HCT116 (cell line): ENCODE results near the gene PCBP3. TPM values are rescaled to one million over a fixed set of nuclear protein-coding genes. Genes with fewer than 3 reads are reported as not detected.

ENCODE experiments used
- ATAC-seq: fragments of 200-7000 bp; cut with Tn5 transposase; 2 replicates; pipeline ENCODE4 v1.9.1; 2020; ENCODE audit warnings: mild to moderate bottlenecking, moderate library complexity
- BruUV-seq: library from RNA; stranded (reverse); fragments of 400-500 nt; replicated peaks from 2 replicates; lab custom pipeline; 2021; lab: Mats Ljungman, UMichigan
- CTCF ChIA-PET: fragments of 300-600 bp; sonication (Branson Sonifier 250); formaldehyde crosslinking; loops from one replicate; lab custom pipeline; 2021; ENCODE audit warnings: antibody characterized with exemption; lab: Charles Lee
- POLR2A ChIA-PET: fragments of 300-600, 350-600 bp; sonication (Branson Sonifier 250); formaldehyde crosslinking; loops from one replicate; lab custom pipeline; 2021; ENCODE audit warnings: antibody characterized with exemption; lab: Charles Lee
- RAD21 ChIA-PET, 2 experiments: fragments of 300-600 bp; sonication (Branson Sonifier 250); formaldehyde crosslinking; loops; one replicate each; lab custom pipeline; 2023; ENCODE audit warnings: low total read pairs in 2 of 2; ENCODE audit not compliant: uncharacterized antibody in 2 of 2, unreplicated experiment in 2 of 2, low non-redundant PET in 1 of 2; lab: Charles Lee
- DNase-seq: peaks from one replicate; pipeline ENCODE4 v3.0.0-alpha.2; 2010; ENCODE audit warnings: low read depth, low spot score
- H2AFZ ChIP-seq: fragments of 200-600 bp; shearing (Covaris generic), sonication (generic); 2 replicates; pipeline ENCODE4 v1.6.1; 2017; ENCODE audit warnings: low read depth, mixed run types, mixed read lengths, antibody characterized with exemption, low read length; ENCODE audit not compliant: poor library complexity, severe bottlenecking
- H3K27ac ChIP-seq: 2 replicates; pipeline ENCODE4 v1.5.1; 2012; ENCODE audit warnings: low read depth, low read length
- H3K27me3 ChIP-seq: fragments of 200-600 bp; sonication (generic); 2 replicates; pipeline ENCODE4 v1.6.1; 2016; ENCODE audit warnings: mixed run types, low read length, mixed read lengths; ENCODE audit not compliant: insufficient read depth
- H3K36me3 ChIP-seq, 2 experiments: fragments of 200-500 bp in 1 of 2; fragments of 200-600 bp in 1 of 2; sonication (Bioruptor generic) in 1 of 2; sonication (generic) in 1 of 2; 2 replicates each; pipeline versions ENCODE4 v1.5.1 to v1.6.1; 2014 to 2016; ENCODE audit warnings: low read length in 2 of 2, inconsistent platforms in 1 of 2, mixed read lengths in 1 of 2, mixed run types in 1 of 2; ENCODE audit not compliant: insufficient read depth in 2 of 2, control insufficient read depth in 1 of 2
- H3K4me1 ChIP-seq, 2 experiments: fragments of 200-600 bp in 1 of 2; sonication (generic) in 1 of 2; 2 replicates each; pipeline versions ENCODE4 v1.5.1 to v1.6.1; 2012 to 2017; ENCODE audit warnings: low read length in 2 of 2, inconsistent platforms in 1 of 2, mild to moderate bottlenecking in 1 of 2, mixed read lengths in 1 of 2, mixed run types in 1 of 2, moderate library complexity in 1 of 2; ENCODE audit not compliant: insufficient read depth in 2 of 2, control insufficient read depth in 1 of 2
- H3K4me2 ChIP-seq: fragments of 200-600 bp; sonication (generic); 2 replicates; pipeline ENCODE4 v1.6.1; 2017; ENCODE audit warnings: mixed run types, low read length, mixed read lengths
- H3K4me3 ChIP-seq, 2 experiments: fragments of 200-600 bp in 1 of 2; sonication (generic) in 1 of 2; replicated peaks in 1 of 2; 2 replicates each; pipeline ENCODE4 v1.5.1; 2011 to 2016; ENCODE audit warnings: low read length in 2 of 2, control low read depth in 1 of 2, low read depth in 1 of 2, mild to moderate bottlenecking in 1 of 2, mixed read lengths in 1 of 2, mixed run types in 1 of 2
- H3K79me2 ChIP-seq: fragments of 200-600 bp; sonication (generic); 2 replicates; pipeline ENCODE4 v1.6.1; 2017; ENCODE audit warnings: mild to moderate bottlenecking, mixed run types, low read length, moderate library complexity, mixed read lengths; ENCODE audit not compliant: insufficient read depth
- H3K9ac ChIP-seq: fragments of 200-600 bp; sonication (generic); 2 replicates; pipeline ENCODE4 v1.6.1; 2016; ENCODE audit warnings: low read length, mixed read lengths
- H3K9me2 ChIP-seq: fragments of 200-600 bp; sonication (generic), shearing (Covaris generic); 2 replicates; pipeline ENCODE4 v1.6.1; 2017; ENCODE audit warnings: mixed run types, mild to moderate bottlenecking, moderate library complexity; ENCODE audit not compliant: insufficient read depth
- H3K9me3 ChIP-seq, 2 experiments: fragments of 200-500 bp in 1 of 2; fragments of 200-600 bp in 1 of 2; sonication (Bioruptor generic) in 1 of 2; sonication (generic) in 1 of 2; 2 replicates each; pipeline ENCODE4 v1.6.1; 2014 to 2017; ENCODE audit warnings: low read length in 2 of 2, mixed read lengths in 2 of 2, inconsistent platforms in 1 of 2, low read depth in 1 of 2, mild to moderate bottlenecking in 1 of 2, mixed run types in 1 of 2, moderate library complexity in 1 of 2; ENCODE audit not compliant: control insufficient read depth in 1 of 2, insufficient read depth in 1 of 2
- H4K20me1 ChIP-seq: fragments of 200-600 bp; sonication (generic), shearing (Covaris generic); 2 replicates; pipeline ENCODE4 v1.6.1; 2017; ENCODE audit warnings: mixed run types, mild to moderate bottlenecking, moderate library complexity; ENCODE audit not compliant: insufficient read depth
- CEBPB ChIP-seq: IDR thresholded peaks from 2 replicates; pipeline ENCODE4 v1.6.1; 2012; ENCODE audit warnings: low read depth
- EGR1 ChIP-seq: IDR thresholded peaks from 2 replicates; pipeline ENCODE4 v1.6.1; 2012; ENCODE audit warnings: low read depth
- ELF1 ChIP-seq: IDR thresholded peaks from 2 replicates; pipeline ENCODE4 v1.6.1; 2012; ENCODE audit warnings: low read depth, borderline replicate concordance
- EZH2 ChIP-seq: fragments of 200-600 bp; sonication (generic); IDR thresholded peaks from 2 replicates; pipeline ENCODE4 v1.6.1; 2017; ENCODE audit warnings: antibody characterized with exemption, mixed run types
- JUND ChIP-seq: IDR thresholded peaks from 2 replicates; pipeline ENCODE4 v1.6.1; 2012
- POLR2AphosphoS5 ChIP-seq: IDR thresholded peaks from 2 replicates; pipeline ENCODE4 v1.6.1; 2011; ENCODE audit warnings: mild to moderate bottlenecking, low read depth, low read length, moderate library complexity
- RAD21 ChIP-seq: IDR thresholded peaks from 2 replicates; pipeline ENCODE4 v1.6.1; 2012; ENCODE audit warnings: low read depth, mild to moderate bottlenecking
- SP1 ChIP-seq: IDR thresholded peaks from 2 replicates; pipeline ENCODE4 v1.6.1; 2012; ENCODE audit warnings: low read depth
- SRF ChIP-seq: IDR thresholded peaks from 2 replicates; pipeline ENCODE4 v1.6.1; 2012; ENCODE audit warnings: low read depth
- ZFX ChIP-seq: fragments of 450-650 bp; IDR thresholded peaks from 2 replicates; pipeline ENCODE4 v1.6.1; 2017
- intact Hi-C: fragments of 100-400 bp; cut with micrococcal nuclease; formaldehyde crosslinking; loops from 2 replicates; pipeline ENCODE4 v1.10.0; 2022
- total RNA-seq: library from RNA; stranded (reverse); gene quantifications from one replicate; pipeline ENCODE4 v1.2.1, GENCODE V29; 2021; ENCODE audit not compliant: unreplicated experiment
- TF ChIP-seq, protein P1 (sequence below), 3 experiments: fragments of 200-600 bp in 1 of 3; sonication (generic) in 1 of 3; IDR thresholded peaks in 2 of 3; conservative IDR thresholded peaks in 1 of 3; 2 replicates each; pipeline ENCODE4 v1.5.1; 2012 to 2017; ENCODE audit warnings: low read depth in 2 of 3, low read length in 2 of 3, antibody characterized with exemption in 1 of 3, borderline replicate concordance in 1 of 3, control low read depth in 1 of 3, mild to moderate bottlenecking in 1 of 3, mixed read lengths in 1 of 3, mixed run types in 1 of 3, moderate library complexity in 1 of 3; ENCODE audit not compliant: insufficient read depth in 1 of 3

Gene PCBP3
- total RNA-seq, 1 experiment from 2014 or later: 3.1 TPM

DNA sequence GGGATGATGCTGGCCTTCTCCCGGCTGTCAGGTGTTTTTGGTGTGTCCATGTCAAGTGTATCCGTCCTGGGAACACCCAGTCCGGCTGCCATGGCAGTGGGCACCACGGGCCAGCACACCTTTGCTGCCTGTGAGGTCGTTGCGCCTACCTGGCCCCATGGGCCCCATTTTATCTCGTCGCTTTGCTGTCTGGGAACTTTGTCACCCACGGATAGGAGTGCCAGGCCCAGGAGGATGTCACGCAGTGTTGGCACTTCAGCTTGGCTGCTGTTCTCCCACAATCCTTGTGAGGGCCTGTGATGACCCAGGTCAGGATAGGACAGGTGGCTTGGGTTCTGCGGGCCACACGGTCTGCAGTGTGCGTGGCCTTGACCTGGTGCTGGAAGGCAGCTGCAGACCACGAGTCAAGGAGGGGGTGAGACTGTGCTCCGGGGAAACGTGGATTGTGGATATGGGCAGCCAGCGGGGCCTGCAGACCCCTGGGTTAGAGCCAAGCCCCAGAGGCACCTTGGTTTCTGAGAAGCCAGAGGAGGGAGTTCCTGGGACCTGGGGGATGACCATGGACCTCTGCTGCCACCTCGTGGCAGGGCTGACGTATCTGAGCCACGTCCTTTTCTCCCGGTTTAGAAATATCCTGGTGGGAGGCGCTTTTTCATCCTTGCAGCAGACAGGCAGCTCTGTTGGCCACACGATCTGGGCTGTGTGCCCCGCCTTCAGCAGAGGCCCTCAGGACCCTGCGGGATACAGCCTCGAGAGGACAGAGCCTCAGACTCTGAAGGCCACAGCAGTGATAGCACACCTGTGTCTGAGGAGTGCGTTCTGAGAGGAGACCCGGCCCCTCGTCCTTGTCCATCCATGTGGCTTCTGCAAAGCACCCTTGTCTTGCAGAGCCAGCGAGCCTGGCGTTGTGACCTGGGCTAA, 176.9 kb downstream of the PCBP3 start:
- Histone ChIP-seq H3K36me3 (no peaks in the 10 kb centered on the region), H3K9ac (no peak overlapping the region), H3K4me3 (no peak overlapping the region), H4K20me1 (no peaks in the 10 kb centered on the region), H3K9me3 (no peaks in the 10 kb centered on the region), H3K79me2 (no peaks in the 10 kb centered on the region), H3K27me3 (no peaks in the 10 kb centered on the region; the same call in 1 of the 2 replicates), H3K4me2 (0 out of 2 replicates have a peak overlapping the region, but pooled peaks have one; percentile 34), H3K4me1 (peaks cover 6 to 18% of the 10 kb centered on the region in 2 experiments; a peak in 3 of 4 replicates), H3K27ac (no peak overlapping the region; the same call in 1 of the 2 replicates)
- no TSS peak for BruUV-seq
- intact Hi-C loops: loop anchor here (1.0 to 10.0 kb wide), 3 partner anchors 264 to 680 kb away; no protein-coding TSS in a partner anchor
- DNase-seq (peak; percentile 75), ATAC-seq (peak; percentile 92)
- CTCF ChIA-PET: interaction anchor here (0.8 to 5.5 kb wide), 5 partner anchors 13 to 680 kb away, joined by 3 to 39 read pairs (median 3); partner anchors contain the start of gene POFUT2
- RAD21 ChIA-PET: interaction anchor here (0.5 to 1.0 kb wide), 5 partner anchors 35 to 680 kb away, joined by 3 to 4 read pairs (median 3); no protein-coding TSS in a partner anchor
- POLR2A ChIA-PET: interaction anchor here (1.0 kb wide), 1 partner anchor 265 kb away, joined by 3 read pairs; no protein-coding TSS in a partner anchor
- TF ChIP-seq POLR2AphosphoS5 (no peak), JUND (no peak), ZFX (no peak), RAD21 (peak; percentile 90), SP1 (no peak), ELF1 (no peak), EZH2 (no peak), SRF (no peak), CEBPB (no peak), EGR1 (no peak)
- TF ChIP-seq, protein P1, sequence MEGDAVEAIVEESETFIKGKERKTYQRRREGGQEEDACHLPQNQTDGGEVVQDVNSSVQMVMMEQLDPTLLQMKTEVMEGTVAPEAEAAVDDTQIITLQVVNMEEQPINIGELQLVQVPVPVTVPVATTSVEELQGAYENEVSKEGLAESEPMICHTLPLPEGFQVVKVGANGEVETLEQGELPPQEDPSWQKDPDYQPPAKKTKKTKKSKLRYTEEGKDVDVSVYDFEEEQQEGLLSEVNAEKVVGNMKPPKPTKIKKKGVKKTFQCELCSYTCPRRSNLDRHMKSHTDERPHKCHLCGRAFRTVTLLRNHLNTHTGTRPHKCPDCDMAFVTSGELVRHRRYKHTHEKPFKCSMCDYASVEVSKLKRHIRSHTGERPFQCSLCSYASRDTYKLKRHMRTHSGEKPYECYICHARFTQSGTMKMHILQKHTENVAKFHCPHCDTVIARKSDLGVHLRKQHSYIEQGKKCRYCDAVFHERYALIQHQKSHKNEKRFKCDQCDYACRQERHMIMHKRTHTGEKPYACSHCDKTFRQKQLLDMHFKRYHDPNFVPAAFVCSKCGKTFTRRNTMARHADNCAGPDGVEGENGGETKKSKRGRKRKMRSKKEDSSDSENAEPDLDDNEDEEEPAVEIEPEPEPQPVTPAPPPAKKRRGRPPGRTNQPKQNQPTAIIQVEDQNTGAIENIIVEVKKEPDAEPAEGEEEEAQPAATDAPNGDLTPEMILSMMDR (IDR thresholded peaks at IDR 0.05 in 2 of 3, conservative IDR thresholded peaks at IDR 0.05 in 1 of 3; ENCODE audit: borderline replicate concordance in 1 of 3, insufficient read depth in 1 of 3, low read depth in 2 of 3, low read length in 2 of 3): peak; percentile 82 to 85 (median 84)
- TF ChIP-seq, all 23 proteins: peak for 2
- no peak overlapping the region for H2AFZ ChIP-seq
- no peaks in the 10 kb centered on the region for H3K9me2 ChIP-seq
